HepG2 (cell line): Measurements from ENCODE around the gene SMAD7. TPM values are rescaled to one million over a fixed set of nuclear protein-coding genes. Genes with fewer than 3 reads are reported as not detected.
A peak's percentile ranks its signal among the peaks of the same experiment; 100 is the strongest.

Experiments used
- ATAC-seq: fragments of 200-7000 bp; cut with Tn5 transposase; 3 replicates; pipeline ENCODE4 v1.9.1; 2020; ENCODE audit warnings: mild to moderate bottlenecking, moderate library complexity
- BruUV-seq: library from RNA; stranded (reverse); fragments of 400-500 nt; replicated peaks from 2 replicates; lab custom pipeline; 2021; lab: Mats Ljungman, UMichigan
- CTCF ChIA-PET: fragments of 300-600 bp; formaldehyde crosslinking; extraction: SDS; loops from one replicate; lab custom pipeline; 2021; ENCODE audit warnings: low total read pairs, inconsistent platforms, low intra/inter-chr PET ratio; lab: Yijun Ruan, JAX
- POLR2A ChIA-PET: fragments of 350-600 bp; sonication (Branson Sonifier 250); formaldehyde crosslinking; loops from one replicate; lab custom pipeline; 2020; ENCODE audit warnings: antibody characterized with exemption, inconsistent platforms; lab: Yijun Ruan, JAX
- DNase-seq: peaks from one replicate; pipeline ENCODE4 v3.0.0-alpha.2; 2015; ENCODE audit warnings: low spot score
- FAIRE-seq: peaks from 3 replicates; lab custom pipeline; 2011; peaks lifted over from hg19 to GRCh38; lab: Jason Lieb, UNC
- H2AFZ ChIP-seq: one replicate; pipeline ENCODE4 v1.6.1; 2011; ENCODE audit warnings: low read length, inconsistent platforms
- H3K27ac ChIP-seq: fragments of 300-600 bp; 3 replicates; pipeline ENCODE4 v1.8.0; 2011; ENCODE audit warnings: mixed run types, mild to moderate bottlenecking, mixed read lengths, low read length, inconsistent platforms; ENCODE audit not compliant: insufficient read depth; ENCODE audit errors: extremely low read length
- H3K27me3 ChIP-seq, 2 experiments: fragments of 200-600 bp in 1 of 2; 2 replicates in 1 of 2; 3 replicates in 1 of 2; pipeline versions ENCODE4 v1.6.0 to v1.8.0; 2011; ENCODE audit warnings: low read length in 2 of 2, mild to moderate bottlenecking in 2 of 2, moderate library complexity in 2 of 2, inconsistent platforms in 1 of 2; ENCODE audit not compliant: insufficient read depth in 2 of 2, control insufficient read depth in 1 of 2
- H3K36me3 ChIP-seq, 2 experiments: fragments of 200-600 bp in 1 of 2; replicated peaks in 1 of 2; 2 replicates in 1 of 2; 3 replicates in 1 of 2; pipeline versions ENCODE4 v1.5.1 to v1.8.0; 2011; ENCODE audit warnings: low read length in 2 of 2, inconsistent platforms in 1 of 2; ENCODE audit not compliant: insufficient read depth in 2 of 2, control insufficient read depth in 1 of 2
- H3K4me1 ChIP-seq: 2 replicates; pipeline ENCODE4 v1.5.1; 2012; ENCODE audit warnings: low read length, inconsistent platforms; ENCODE audit not compliant: insufficient read depth
- H3K4me2 ChIP-seq: 2 replicates; pipeline ENCODE4 v1.6.0; 2011; ENCODE audit warnings: low read depth, low read length, inconsistent platforms
- H3K4me3 ChIP-seq, 3 experiments: fragments of 200-600 bp in 1 of 3; sonication (generic), shearing (Covaris generic) in 1 of 3; replicated peaks in 1 of 3; 2 replicates each; pipeline ENCODE4 v1.5.1; 2011 to 2016; ENCODE audit warnings: low read length in 3 of 3, inconsistent platforms in 2 of 3, low read depth in 2 of 3, mild to moderate bottlenecking in 2 of 3, control low read depth in 1 of 3, mixed read lengths in 1 of 3; ENCODE audit not compliant: insufficient read depth in 1 of 3
- H3K79me2 ChIP-seq: one replicate; pipeline ENCODE4 v1.6.1; 2011; ENCODE audit warnings: low read length, inconsistent platforms; ENCODE audit not compliant: insufficient read depth
- H3K9ac ChIP-seq: 2 replicates; pipeline ENCODE4 v1.6.0; 2011; ENCODE audit warnings: mild to moderate bottlenecking, low read depth, low read length, inconsistent platforms; ENCODE audit not compliant: insufficient read depth
- H3K9me3 ChIP-seq: 2 replicates; pipeline ENCODE4 v1.5.1; 2012; ENCODE audit warnings: mild to moderate bottlenecking, low read length
- H4K20me1 ChIP-seq: 2 replicates; pipeline ENCODE4 v1.6.0; 2011; ENCODE audit warnings: inconsistent platforms, mild to moderate bottlenecking, low read length, moderate library complexity; ENCODE audit not compliant: insufficient read depth
- ASH2L ChIP-seq: fragments of 300-600, 200-600 bp; sonication (generic); IDR thresholded peaks from 2 replicates; pipeline ENCODE4 v1.7.0; 2017; ENCODE audit warnings: low read depth, mild to moderate bottlenecking, moderate library complexity, mixed read lengths, low read length; ENCODE audit not compliant: insufficient read length
- ZBTB33 ChIP-seq: sonication (generic); formaldehyde crosslinking; IDR thresholded peaks from 2 replicates; pipeline ENCODE4 v1.4.0; 2020; ENCODE audit warnings: missing genetic modification reagents
- ZC3H4 ChIP-seq: sonication (generic); formaldehyde crosslinking; IDR thresholded peaks from 2 replicates; pipeline ENCODE4 v1.4.0; 2020; ENCODE audit warnings: missing genetic modification reagents, borderline replicate concordance
- ZNF574 ChIP-seq: sonication (generic); formaldehyde crosslinking; IDR thresholded peaks from 2 replicates; pipeline ENCODE4 v1.4.0; 2020; ENCODE audit warnings: missing genetic modification reagents
- WGBS: methylation state at CpG from one replicate; pipeline ENCODE4 v1.1.6; 2017; ENCODE audit warnings: low lambda C conversion rate; 5-methylcytosine and 5-hydroxymethylcytosine counted together
- in situ Hi-C: cut with HindIII; loops from 2 replicates; pipeline ENCODE4 v1.10.0; 2017; ENCODE audit warnings: low pct_unique_long_range_greater_than_20kb; ENCODE audit not compliant: extremely low pct_ligation_motif_present
- intact Hi-C: fragments of 100-400 bp; cut with micrococcal nuclease; formaldehyde crosslinking; loops from one replicate; pipeline ENCODE4 v1.10.0; 2022; ENCODE audit not compliant: unreplicated experiment
- polyA plus RNA-seq, 8 experiments: library from polyadenylated mRNA; depleted of rRNA in 3 of 8; stranded (reverse) in 7 of 8; unstranded in 1 of 8; fragments of >200 nt; fragmentation: Illumina TruSeq in 4 of 8; extraction: Trizol in 4 of 8; gene quantifications; 2 replicates each; pipeline versions ENCODE4 v1.2.1 to v1.2.3, GENCODE V29; 2011 to 2016; ENCODE audit warnings: low read depth in 4 of 8, missing spikeins in 1 of 8, mixed read lengths in 1 of 8; ENCODE audit not compliant: insufficient read depth in 1 of 8
- total RNA-seq, 5 experiments: library from RNA; depleted of rRNA; stranded (reverse); fragments of >200 nt; fragmentation: Illumina TruSeq; extraction: Trizol; gene quantifications; 2 replicates each; pipeline ENCODE4 v1.2.3, GENCODE V29; 2016; ENCODE audit warnings: low read depth in 1 of 5

SMAD7 gene
- total and polyA plus RNA-seq, 2 of the 13 experiments (the other 11 are each of a cell fraction or from before 2014, with no cell fraction given) = 17.4 to 24.7 TPM

GRCh38 chr18:48887294-48887904 lies 63.4 kb downstream of the SMAD7 start:
- BruUV-seq = no TSS peak
- 62% methylated on average over 5 of the region's 12 CpGs for WGBS
- in situ Hi-C loops = no loop called here
- Histone ChIP-seq H3K9ac (no peak overlapping the region), H3K4me2 (no peak overlapping the region)
- ATAC-seq = no peak
- POLR2A ChIA-PET = no interaction called here
- no peak for TF ChIP-seq ZC3H4 (CRISPR knock-in tag)
- TF ChIP-seq ASH2L = no peak
- peak; percentile 53; the same call in 1 of the 2 replicates for TF ChIP-seq ZBTB33 (CRISPR knock-in tag)
- TF ChIP-seq ZNF574 (CRISPR knock-in tag) = no peak
- TF ChIP-seq, all 625 proteins: peak for 1
- Histone ChIP-seq H3K27me3 (no peaks in the 10 kb centered on the region; a peak in 2 of 5 replicates), H4K20me1 (no peaks in the 10 kb centered on the region), H3K36me3 (no peaks in the 10 kb centered on the region), H3K9me3 (no peaks in the 10 kb centered on the region), H3K79me2 (no peaks in the 10 kb centered on the region), H3K27ac (no peak overlapping the region), H3K4me1 (peaks cover 51% of the 10 kb centered on the region), H3K4me3 (no peak overlapping the region), H2AFZ (no peak overlapping the region)
- DNase-seq (no peak), FAIRE-seq (no peak)
- intact Hi-C loops = no loop called here
- CTCF ChIA-PET = no interaction called here
